ENCODE measurements around the gene RUNX1. TPM values are rescaled to one million over a fixed set of nuclear protein-coding genes. Genes with fewer than 3 reads are reported as not detected.

RUNX1 gene
- total RNA-seq, 1 experiment from 2014 or later: 55.2 TPM

DNA sequence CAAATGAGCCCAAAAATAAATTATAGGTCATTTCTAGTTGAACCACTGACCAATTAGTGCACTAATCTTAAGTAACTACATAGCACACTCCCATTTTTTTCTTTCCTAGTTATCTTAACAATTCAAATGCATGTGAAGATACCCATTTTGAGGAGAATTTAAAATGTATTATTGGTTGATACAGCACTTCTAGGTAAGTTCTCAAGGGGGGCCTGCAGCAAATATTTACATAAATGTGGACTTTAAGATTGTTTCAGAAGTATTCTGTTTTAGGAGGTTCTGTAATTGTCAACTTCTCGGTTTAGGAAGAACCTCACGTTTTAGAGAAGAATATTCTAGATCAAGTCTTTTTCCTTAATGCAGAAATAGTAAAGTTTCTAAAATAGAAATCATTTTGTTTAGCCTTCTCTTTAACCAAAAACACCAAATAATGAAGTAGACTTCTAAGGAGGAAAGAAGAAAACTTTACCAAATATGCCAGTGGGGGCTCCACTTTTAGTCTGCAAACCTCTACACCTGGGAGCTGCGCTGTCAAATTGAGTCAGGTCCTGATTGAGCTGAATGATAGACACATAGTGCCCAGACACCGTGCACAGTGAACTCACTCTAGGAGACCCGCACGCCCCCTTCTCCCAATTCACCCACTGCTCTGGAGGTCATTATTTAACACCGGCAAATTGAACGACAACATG is 144.4 kb downstream of the RUNX1 start:
- ChIA-PET CTCF (no interaction called here), POLR2A (ENCODE audit: unreplicated experiment) (interaction anchor here (0.5 kb wide), 1 partner anchor 27 kb away, joined by 4 read pairs; no protein-coding TSS in a partner anchor)
- Histone ChIP-seq H3K79me2 (ENCODE audit: low read length) (peaks cover 10% of the 10 kb centered on the region), H3K27ac (ENCODE audit: low read length) (no peak overlapping the region), H2AFZ (ENCODE audit: low read length) (no peak overlapping the region), H3K4me1 (ENCODE audit: insufficient read depth, low read length) (peaks cover 38% of the 10 kb centered on the region), H3F3A (ENCODE audit: low read length, unreplicated experiment) (peaks cover 9% of the 10 kb centered on the region), H3K9me2 (replicated peaks; ENCODE audit: low read length) (no peaks in the 10 kb centered on the region), H3K4me3 (ENCODE audit: low read length) (no peak overlapping the region), H3K9ac (ENCODE audit: low read length) (no peak overlapping the region), H4K20me1 (ENCODE audit: low read length) (no peaks in the 10 kb centered on the region), H3K27me3 (ENCODE audit: low read length) (no peaks in the 10 kb centered on the region), H3K36me3 (ENCODE audit: low read depth, low read length) (no peaks in the 10 kb centered on the region), H3K4me2 (ENCODE audit: low read length) (no peak overlapping the region), H3K9me3 (ENCODE audit: low read length) (no peaks in the 10 kb centered on the region)
- BruUV-seq (replicated peaks): no TSS peak
- no peak for DNase-seq
- ATAC-seq: no peak
- TF ChIP-seq EZH2phosphoT487 (IDR thresholded peaks at IDR 0.05; ENCODE audit: borderline replicate concordance, low read length) (no peak), EZH2 (IDR thresholded peaks at IDR 0.05; ENCODE audit: low read length, unreplicated experiment) (no peak)
- intact Hi-C loops (cut with micrococcal nuclease): loop anchor here (5.0 to 10.0 kb wide), 3 partner anchors 63 to 298 kb away; no protein-coding TSS in a partner anchor

GRCh38 chr21:34900376-34900775 is 148.7 kb downstream of the RUNX1 start:
- Histone ChIP-seq H3K4me2 (ENCODE audit: low read length) (peak overlapping the region; percentile 53), H3K27ac (ENCODE audit: low read length) (peak overlapping the region; percentile 78), H3F3A (ENCODE audit: low read length, unreplicated experiment) (peaks cover 9% of the 10 kb centered on the region), H3K27me3 (ENCODE audit: low read length) (no peaks in the 10 kb centered on the region), H3K36me3 (ENCODE audit: low read depth, low read length) (peaks cover 10% of the 10 kb centered on the region), H4K20me1 (ENCODE audit: low read length) (no peaks in the 10 kb centered on the region), H3K9ac (ENCODE audit: low read length) (no peak overlapping the region), H3K4me1 (ENCODE audit: insufficient read depth, low read length) (peaks cover 22% of the 10 kb centered on the region), H3K9me3 (ENCODE audit: low read length) (no peaks in the 10 kb centered on the region), H3K9me2 (replicated peaks; ENCODE audit: low read length) (no peaks in the 10 kb centered on the region), H3K4me3 (ENCODE audit: low read length) (0 out of 2 replicates have a peak overlapping the region, but pooled peaks have one; percentile 19), H3K79me2 (ENCODE audit: low read length) (peaks cover 33% of the 10 kb centered on the region), H2AFZ (ENCODE audit: low read length) (no peak overlapping the region)
- ChIA-PET CTCF (interaction anchor here (0.5 to 1.2 kb wide), 5 partner anchors 11 to 715 kb away, joined by 3 to 7 read pairs (median 3); no protein-coding TSS in a partner anchor), POLR2A (ENCODE audit: unreplicated experiment) (interaction anchor here (0.5 to 0.9 kb wide), 3 partner anchors 147 to 354 kb away, joined by 3 to 9 read pairs (median 3); no protein-coding TSS in a partner anchor)
- ATAC-seq: peak; percentile 97
- intact Hi-C loops (cut with micrococcal nuclease): loop anchor here (5.0 to 10.0 kb wide), 3 partner anchors 67 to 302 kb away; no protein-coding TSS in a partner anchor
- no TSS peak for BruUV-seq (replicated peaks)
- peak; percentile 96 for DNase-seq
- no peak for TF ChIP-seq EZH2phosphoT487 (IDR thresholded peaks at IDR 0.05; ENCODE audit: borderline replicate concordance, low read length)
- TF ChIP-seq, protein P1, sequence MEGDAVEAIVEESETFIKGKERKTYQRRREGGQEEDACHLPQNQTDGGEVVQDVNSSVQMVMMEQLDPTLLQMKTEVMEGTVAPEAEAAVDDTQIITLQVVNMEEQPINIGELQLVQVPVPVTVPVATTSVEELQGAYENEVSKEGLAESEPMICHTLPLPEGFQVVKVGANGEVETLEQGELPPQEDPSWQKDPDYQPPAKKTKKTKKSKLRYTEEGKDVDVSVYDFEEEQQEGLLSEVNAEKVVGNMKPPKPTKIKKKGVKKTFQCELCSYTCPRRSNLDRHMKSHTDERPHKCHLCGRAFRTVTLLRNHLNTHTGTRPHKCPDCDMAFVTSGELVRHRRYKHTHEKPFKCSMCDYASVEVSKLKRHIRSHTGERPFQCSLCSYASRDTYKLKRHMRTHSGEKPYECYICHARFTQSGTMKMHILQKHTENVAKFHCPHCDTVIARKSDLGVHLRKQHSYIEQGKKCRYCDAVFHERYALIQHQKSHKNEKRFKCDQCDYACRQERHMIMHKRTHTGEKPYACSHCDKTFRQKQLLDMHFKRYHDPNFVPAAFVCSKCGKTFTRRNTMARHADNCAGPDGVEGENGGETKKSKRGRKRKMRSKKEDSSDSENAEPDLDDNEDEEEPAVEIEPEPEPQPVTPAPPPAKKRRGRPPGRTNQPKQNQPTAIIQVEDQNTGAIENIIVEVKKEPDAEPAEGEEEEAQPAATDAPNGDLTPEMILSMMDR (conservative IDR thresholded peaks at IDR 0.05; ENCODE audit: low read depth, low read length): no peak
- TF ChIP-seq EZH2 (IDR thresholded peaks at IDR 0.05; ENCODE audit: low read length, unreplicated experiment): no peak

- peak overlapping the region; percentile 78 for H3K27ac ChIP-seq (ENCODE audit: low read length)
- ATAC-seq: no peak
- H3K36me3 ChIP-seq (ENCODE audit: low read depth, low read length): peaks cover 10% of the 10 kb centered on the region
- CTCF ChIA-PET: interaction anchor here (0.6 to 1.2 kb wide), 2 partner anchors 10 to 151 kb away, joined by 3 to 5 read pairs; no protein-coding TSS in a partner anchor
- H3K9me2 ChIP-seq (replicated peaks; ENCODE audit: low read length): no peaks in the 10 kb centered on the region
- peaks cover 35% of the 10 kb centered on the region for H3K79me2 ChIP-seq (ENCODE audit: low read length)
- peak overlapping the region; percentile 53 for H3K4me2 ChIP-seq (ENCODE audit: low read length)
- no peak overlapping the region for H2AFZ ChIP-seq (ENCODE audit: low read length)
- intact Hi-C loops (cut with micrococcal nuclease): loop anchor here (5.0 to 10.0 kb wide), 4 partner anchors 68 to 303 kb away; no protein-coding TSS in a partner anchor
- H4K20me1 ChIP-seq (ENCODE audit: low read length): no peaks in the 10 kb centered on the region
- peaks cover 22% of the 10 kb centered on the region for H3K4me1 ChIP-seq (ENCODE audit: insufficient read depth, low read length)
- no peak overlapping the region for H3K9ac ChIP-seq (ENCODE audit: low read length)
- POLR2A ChIA-PET (ENCODE audit: unreplicated experiment): interaction anchor here (0.6 kb wide), 1 partner anchor 147 kb away, joined by 3 read pairs; no protein-coding TSS in a partner anchor
- H3K27me3 ChIP-seq (ENCODE audit: low read length): no peaks in the 10 kb centered on the region
- H3F3A ChIP-seq (ENCODE audit: low read length, unreplicated experiment): peaks cover 9% of the 10 kb centered on the region
- BruUV-seq (replicated peaks): TSS peak; percentile 57
- TF ChIP-seq EZH2phosphoT487 (IDR thresholded peaks at IDR 0.05; ENCODE audit: borderline replicate concordance, low read length): no peak
- TF ChIP-seq EZH2 (IDR thresholded peaks at IDR 0.05; ENCODE audit: low read length, unreplicated experiment): no peak
- TF ChIP-seq, protein P1 (conservative IDR thresholded peaks at IDR 0.05; ENCODE audit: low read depth, low read length): no peak
- no peaks in the 10 kb centered on the region for H3K9me3 ChIP-seq (ENCODE audit: low read length)
- H3K4me3 ChIP-seq (ENCODE audit: low read length): 0 out of 2 replicates have a peak overlapping the region, but pooled peaks have one; percentile 19
- no peak for DNase-seq
Measured at GRCh38 chr21:34899760-34900159, 149.3 kb downstream of the RUNX1 start.
